ENCODE measurements around the gene REXO2.

REXO2 gene

DNA sequence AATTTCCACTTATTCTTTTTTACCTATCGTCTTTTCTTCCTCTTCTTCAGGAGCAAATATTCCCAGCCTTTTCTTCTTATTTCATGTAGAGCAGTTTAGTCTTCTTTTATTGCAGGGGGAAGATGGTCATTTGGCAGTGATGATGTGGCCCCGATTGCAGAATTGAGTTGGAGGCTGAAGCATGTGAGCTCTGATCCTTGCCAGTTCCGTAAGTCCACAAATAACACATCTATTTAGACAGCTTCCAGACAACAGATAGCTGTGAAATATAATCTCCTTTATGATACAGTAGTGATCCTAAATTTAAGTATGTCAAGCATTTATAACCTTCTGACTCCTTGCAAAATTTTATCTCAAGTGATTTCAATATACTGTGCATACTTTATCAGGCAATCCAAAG, 27.5 kb downstream of the REXO2 start:
- Mint-ChIP-seq H3K36me3 (peaks cover 9% of the 10 kb centered on the region), H3K4me1 (no peaks in the 10 kb centered on the region), H3K27ac (no peak overlapping the region), H3K27me3 (no peaks in the 10 kb centered on the region), H3K9me3 (peaks cover 5% of the 10 kb centered on the region), H3K4me3 (no peak overlapping the region)
- no peak for ATAC-seq

DNA sequence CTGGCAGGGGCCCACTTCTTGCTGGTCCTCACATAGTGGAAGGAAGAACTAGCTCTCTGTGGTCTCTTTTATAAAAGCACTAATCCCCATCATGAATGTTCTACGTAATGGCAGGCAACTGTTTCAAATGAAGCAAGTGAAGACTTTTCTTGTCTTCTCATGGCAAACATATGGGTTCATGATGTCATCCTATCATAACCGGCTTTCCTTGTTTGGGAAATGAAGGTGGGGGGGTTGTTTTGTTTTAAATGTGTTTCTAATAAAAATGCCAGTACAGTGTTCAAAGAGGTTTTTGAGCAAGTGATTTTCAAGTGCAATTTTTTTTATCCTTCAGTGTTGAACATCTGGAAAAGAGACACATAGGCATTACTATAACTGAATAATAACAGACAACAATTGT, 33.4 kb downstream of the REXO2 start:
- no peaks in the 10 kb centered on the region for H3K36me3 Mint-ChIP-seq
- no peak overlapping the region for H3K4me3 Mint-ChIP-seq
- no peaks in the 10 kb centered on the region for H3K9me3 Mint-ChIP-seq
- H3K27me3 Mint-ChIP-seq, result no peaks in the 10 kb centered on the region
- H3K27ac Mint-ChIP-seq, result no peak overlapping the region
- no peak for ATAC-seq
- H3K4me1 Mint-ChIP-seq, result no peaks in the 10 kb centered on the region

DNA sequence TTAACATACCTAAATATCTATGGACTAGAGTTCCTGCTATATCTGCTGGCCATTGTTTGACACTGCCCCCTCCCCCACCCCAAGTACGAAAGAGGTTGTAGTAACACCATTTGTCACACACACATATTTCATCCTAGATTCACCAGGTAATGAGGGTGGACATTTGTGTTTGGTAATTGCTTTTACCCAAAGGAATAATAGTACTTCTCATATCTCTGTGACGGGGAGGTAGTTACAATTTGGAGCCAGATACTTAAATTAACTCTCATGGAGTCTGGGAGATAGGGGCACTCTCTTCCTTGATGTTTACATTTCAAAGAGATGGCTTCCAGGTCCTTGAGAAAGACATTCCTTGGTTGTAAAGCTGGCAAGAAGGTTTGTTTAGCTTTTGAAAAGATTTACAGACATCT, 38.7 kb downstream of the REXO2 start:
- H3K27ac Mint-ChIP-seq, result no peak overlapping the region
- H3K4me3 Mint-ChIP-seq, result no peak overlapping the region
- H3K4me1 Mint-ChIP-seq, result peaks cover 11% of the 10 kb centered on the region
- H3K27me3 Mint-ChIP-seq, result no peaks in the 10 kb centered on the region
- ATAC-seq, result no peak
- H3K9me3 Mint-ChIP-seq, result peaks cover 8% of the 10 kb centered on the region
- H3K36me3 Mint-ChIP-seq, result no peaks in the 10 kb centered on the region

DNA sequence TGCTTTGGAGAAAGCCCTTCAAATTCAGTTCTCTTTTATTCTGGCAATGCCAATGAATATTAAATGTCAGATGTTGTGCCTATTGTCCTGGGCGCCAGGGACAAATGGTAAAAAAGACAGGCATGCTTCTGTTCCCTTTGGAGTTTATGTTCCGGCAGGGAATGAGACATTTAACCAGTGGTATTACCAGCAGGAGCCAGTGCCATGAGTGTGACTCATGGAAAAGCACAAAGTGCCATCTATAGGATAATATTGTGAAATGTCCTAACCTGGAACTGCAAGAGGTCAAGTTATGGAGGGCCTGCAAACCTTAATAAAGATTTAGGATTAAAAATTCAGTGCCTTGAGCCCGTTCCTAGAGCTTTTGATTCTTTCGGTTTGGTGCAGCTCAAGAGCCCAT, 39.5 kb downstream of the REXO2 start:
- ATAC-seq, result no peak
- Mint-ChIP-seq H3K4me3 (no peak overlapping the region), H3K27me3 (no peaks in the 10 kb centered on the region), H3K27ac (no peak overlapping the region), H3K36me3 (no peaks in the 10 kb centered on the region), H3K4me1 (peaks cover 11% of the 10 kb centered on the region), H3K9me3 (peaks cover 8% of the 10 kb centered on the region)

DNA sequence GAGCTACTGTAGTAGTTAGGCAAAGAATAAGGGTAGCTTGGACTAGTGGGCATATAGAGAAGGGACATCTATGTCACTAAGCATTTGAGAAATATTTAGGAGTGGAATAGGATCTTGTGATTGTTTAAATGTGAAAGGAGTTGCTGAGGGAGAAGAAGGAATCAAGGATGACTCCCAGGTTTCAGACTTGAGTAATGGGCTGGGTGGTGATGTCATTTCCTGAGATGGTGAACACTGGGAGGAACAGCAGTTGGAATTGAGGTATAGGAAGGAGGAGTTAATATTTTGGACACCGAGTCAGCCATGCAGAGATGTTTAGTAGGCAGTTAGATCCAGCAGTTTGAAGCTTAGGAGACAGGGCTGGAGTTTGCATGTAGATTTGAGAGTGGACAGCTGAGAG, 40.1 kb downstream of the REXO2 start:
- H3K4me1 Mint-ChIP-seq, result peaks cover 11% of the 10 kb centered on the region
- no peaks in the 10 kb centered on the region for H3K27me3 Mint-ChIP-seq
- no peak overlapping the region for H3K27ac Mint-ChIP-seq
- H3K36me3 Mint-ChIP-seq, result no peaks in the 10 kb centered on the region
- H3K4me3 Mint-ChIP-seq, result no peak overlapping the region
- peaks cover 8% of the 10 kb centered on the region for H3K9me3 Mint-ChIP-seq
- ATAC-seq, result no peak

DNA sequence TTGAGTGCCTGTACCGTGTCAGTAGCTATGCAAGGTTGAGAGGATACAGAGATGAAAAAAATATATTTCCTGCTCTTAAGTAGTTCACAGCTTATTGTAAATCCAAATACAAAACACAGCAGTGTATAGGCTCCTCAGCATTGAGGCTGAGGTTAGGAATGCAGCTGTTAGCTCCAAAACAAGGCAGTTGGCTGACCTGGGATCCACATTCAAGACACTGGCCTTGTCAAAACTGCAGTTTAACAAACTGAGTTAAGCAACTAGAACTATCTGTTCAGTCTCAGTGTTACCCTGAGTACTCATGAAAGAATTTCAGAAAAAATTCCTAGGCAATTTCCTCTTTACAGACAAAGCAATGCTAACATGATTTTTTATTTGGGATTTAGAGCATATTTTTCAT, 42.8 kb downstream of the REXO2 start:
- peaks cover 8% of the 10 kb centered on the region for H3K9me3 Mint-ChIP-seq
- no peak for ATAC-seq
- no peaks in the 10 kb centered on the region for H3K36me3 Mint-ChIP-seq
- H3K4me1 Mint-ChIP-seq, result peaks cover 11% of the 10 kb centered on the region
- no peak overlapping the region for H3K4me3 Mint-ChIP-seq
- no peak overlapping the region for H3K27ac Mint-ChIP-seq
- H3K27me3 Mint-ChIP-seq, result no peaks in the 10 kb centered on the region

- no peak for ATAC-seq
- Mint-ChIP-seq H3K36me3 (no peaks in the 10 kb centered on the region), H3K4me3 (no peak overlapping the region), H3K27ac (no peak overlapping the region), H3K9me3 (peaks cover 8% of the 10 kb centered on the region), H3K27me3 (peaks cover 14% of the 10 kb centered on the region), H3K4me1 (peaks cover 11% of the 10 kb centered on the region)
Measured at GRCh38 chr11:114483929-114484328, 44.7 kb downstream of the REXO2 start.

DNA sequence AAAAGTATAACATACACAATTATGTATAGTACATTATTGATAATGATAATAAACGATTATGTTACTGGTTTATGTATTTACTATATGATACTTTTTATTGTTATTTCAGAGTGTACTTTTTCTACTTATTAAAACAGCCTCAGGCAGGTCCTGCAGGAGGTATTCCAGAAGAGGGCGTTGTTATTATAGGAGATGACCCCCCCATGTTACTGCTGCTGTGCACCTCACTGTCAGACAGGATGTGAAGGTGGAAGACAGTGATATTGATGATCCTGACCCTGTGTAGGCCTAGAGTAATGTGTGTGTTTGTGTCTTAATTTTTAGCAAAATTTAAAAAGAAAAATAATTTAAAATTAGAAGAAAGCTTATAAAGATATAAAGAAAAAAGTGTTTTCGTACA, 57.6 kb downstream of the REXO2 start:
- no peak for ATAC-seq
- no peaks in the 10 kb centered on the region for H3K4me1 Mint-ChIP-seq
- peaks cover 3% of the 10 kb centered on the region for H3K9me3 Mint-ChIP-seq
- H3K36me3 Mint-ChIP-seq, result no peaks in the 10 kb centered on the region
- no peaks in the 10 kb centered on the region for H3K27me3 Mint-ChIP-seq
- H3K4me3 Mint-ChIP-seq, result no peak overlapping the region
- H3K27ac Mint-ChIP-seq, result no peak overlapping the region

DNA sequence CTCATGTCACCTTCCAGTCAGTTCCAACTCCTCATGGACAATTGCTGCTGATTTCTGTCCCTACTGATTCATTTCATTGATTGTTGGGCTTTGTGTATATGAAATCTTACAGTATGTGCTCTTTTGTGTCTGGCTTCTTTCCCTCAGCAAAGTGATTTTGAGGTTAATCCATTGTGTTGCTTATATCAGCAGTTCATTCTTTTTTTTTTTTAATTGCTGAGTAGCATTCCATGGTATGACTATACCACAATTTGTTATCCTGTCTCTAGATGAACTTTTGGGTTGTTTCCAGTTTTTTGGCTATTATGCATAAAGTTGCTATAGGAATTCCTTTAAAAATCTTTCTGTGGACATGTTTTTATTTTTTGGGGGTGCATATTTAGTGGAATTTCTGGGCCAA, 60.5 kb downstream of the REXO2 start:
- Mint-ChIP-seq H3K9me3 (no peaks in the 10 kb centered on the region), H3K36me3 (no peaks in the 10 kb centered on the region), H3K4me3 (no peak overlapping the region), H3K27ac (no peak overlapping the region), H3K27me3 (peaks cover 9% of the 10 kb centered on the region), H3K4me1 (no peaks in the 10 kb centered on the region)
- ATAC-seq, result no peak

Measured in stimulated activated memory B cell treated with anti-CD40 and anti-IgM and Interleukin-4, amounts not matched to agents 10 μg/mL and 1 μg/mL and 100 μg/mL, for 72 hours (primary cell).